Stimulated activated CD8-positive, alpha-beta memory T cell treated with anti-CD3 and anti-CD28 coated beads, Interleukin-15, amount 100 ng/mL, for 1 hour (primary cell): ENCODE data around the gene ADAMTS10.
"Not testable (repeated sequence)": the region's sequence is repeated elsewhere in the genome, so short reads cannot be mapped to it uniquely, and the experiment has no call there.

Experiments used
- DNase-seq: peaks from one replicate; pipeline ENCODE4 v3.0.0-alpha.2; 2020; ENCODE audit warnings: low read depth

ADAMTS10 gene

DNA sequence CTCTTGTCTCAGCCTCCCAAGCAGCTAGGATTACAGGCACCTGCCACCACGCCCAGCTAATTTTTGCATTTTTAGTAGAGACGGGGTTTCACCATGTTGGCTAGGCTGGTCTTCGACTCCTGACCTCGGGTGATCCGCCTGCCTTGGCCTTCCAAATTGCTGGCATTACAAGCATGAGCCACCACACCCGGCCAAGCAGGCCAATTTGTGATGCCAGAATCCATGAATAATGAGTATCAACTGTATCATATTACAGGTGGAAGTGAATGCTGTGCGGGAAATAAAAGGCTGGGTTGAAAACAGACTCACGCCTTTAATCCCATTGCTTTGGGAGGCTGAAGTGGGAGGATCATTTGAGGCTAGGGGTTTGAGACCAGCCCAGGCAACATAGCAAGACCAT, 16.3 kb upstream of the ADAMTS10 start:
- no peak for DNase-seq

DNA sequence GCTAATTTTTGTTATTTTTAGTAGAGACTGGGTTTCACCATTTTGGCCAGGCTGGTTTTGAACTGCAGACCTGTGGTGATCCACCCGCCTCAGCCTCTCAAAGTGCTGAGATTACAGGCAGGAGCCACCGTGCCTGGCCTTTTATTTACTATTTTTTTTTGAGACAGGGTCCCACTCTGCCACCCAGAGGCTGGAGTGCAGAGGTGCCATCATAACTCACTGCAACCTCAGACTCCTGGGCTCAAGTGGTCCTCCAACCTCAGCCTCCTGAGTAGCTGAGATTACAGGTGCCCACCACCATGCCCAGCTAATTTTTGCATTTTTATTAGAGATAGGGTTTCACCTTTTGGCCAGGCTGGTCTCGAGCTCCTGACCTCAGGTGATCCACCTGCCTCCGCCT, 12.4 kb upstream of the ADAMTS10 start:
- not testable (repeated sequence) for DNase-seq

DNA sequence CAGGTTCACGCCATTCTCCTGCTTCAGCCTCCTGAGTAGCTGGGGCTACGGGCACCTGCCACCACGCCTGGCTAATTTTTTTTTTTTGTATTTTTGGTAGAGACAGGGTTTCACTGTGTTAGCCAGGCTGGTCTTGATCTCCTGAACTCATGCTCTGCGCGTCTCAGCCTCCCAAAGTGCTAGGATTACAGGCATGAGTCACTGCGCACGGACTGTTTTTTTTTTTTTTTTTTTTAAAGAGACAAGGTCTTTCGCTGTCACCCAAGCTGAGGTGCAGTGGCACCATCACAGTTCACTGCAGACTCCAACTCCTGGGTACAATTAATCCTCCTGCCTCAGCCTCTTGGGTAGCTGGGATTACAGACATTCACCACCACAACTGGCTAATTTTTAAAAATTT, 8.2 kb upstream of the ADAMTS10 start:
- no peak for DNase-seq

DNA sequence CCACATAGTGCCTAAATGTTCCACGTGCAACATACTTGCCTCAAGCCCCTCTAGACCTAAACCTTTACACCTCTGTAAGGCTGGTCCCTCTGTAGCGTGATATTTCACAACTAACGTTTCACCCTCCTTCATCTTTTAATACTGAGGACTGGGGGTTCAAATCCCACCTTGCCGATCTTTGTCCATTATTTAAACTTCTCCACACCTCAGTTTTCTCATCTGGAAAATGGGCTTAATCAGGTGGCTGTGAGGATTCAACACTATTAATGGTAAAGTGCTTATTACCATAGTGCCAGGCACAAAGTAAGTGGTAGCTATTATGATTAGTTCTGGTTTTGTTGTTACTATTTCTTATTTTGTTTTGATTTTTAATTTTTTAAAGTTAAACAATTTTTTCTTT, 7.5 kb upstream of the ADAMTS10 start:
- no peak for DNase-seq

DNA sequence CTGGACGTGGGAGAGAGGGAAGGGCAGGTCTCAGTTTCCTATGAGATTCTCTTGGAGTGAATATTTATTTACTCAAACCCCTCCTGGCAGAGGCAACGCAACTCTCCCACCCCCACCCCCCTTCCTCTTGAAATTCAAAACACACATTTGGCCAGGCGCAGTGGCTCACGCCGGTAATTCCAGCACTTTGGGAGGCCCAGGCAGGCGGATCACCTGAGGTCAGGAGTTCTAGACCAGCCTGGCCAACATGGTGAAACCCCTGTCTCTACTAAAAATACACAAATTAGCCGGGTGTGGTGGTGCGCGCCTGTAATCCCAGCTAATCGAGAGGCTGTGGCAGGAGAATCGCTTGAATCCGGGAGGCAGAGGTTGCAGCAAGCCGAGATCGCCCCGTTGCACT, 6.8 kb upstream of the ADAMTS10 start:
- DNase-seq, result not testable (repeated sequence)

DNA sequence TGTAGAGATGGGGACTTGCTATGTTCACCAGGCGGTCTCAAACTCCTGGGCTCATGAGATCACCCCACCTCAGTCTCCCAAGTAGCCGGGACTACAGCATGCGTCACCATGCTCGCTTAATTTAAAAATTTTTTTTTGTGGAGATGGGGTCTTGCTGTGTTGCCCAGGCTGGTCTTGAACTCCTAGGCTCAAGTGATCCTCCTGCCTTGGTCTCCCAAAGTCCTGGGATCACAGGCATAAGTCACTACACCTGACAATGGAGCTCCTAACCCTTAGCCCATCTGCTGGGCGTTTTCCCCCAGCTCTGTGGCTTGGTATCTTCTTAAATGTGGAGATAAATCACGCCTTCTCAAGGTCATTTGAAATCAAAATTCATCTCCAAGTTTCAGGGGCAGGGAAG, 6.3 kb upstream of the ADAMTS10 start:
- no peak for DNase-seq

DNA sequence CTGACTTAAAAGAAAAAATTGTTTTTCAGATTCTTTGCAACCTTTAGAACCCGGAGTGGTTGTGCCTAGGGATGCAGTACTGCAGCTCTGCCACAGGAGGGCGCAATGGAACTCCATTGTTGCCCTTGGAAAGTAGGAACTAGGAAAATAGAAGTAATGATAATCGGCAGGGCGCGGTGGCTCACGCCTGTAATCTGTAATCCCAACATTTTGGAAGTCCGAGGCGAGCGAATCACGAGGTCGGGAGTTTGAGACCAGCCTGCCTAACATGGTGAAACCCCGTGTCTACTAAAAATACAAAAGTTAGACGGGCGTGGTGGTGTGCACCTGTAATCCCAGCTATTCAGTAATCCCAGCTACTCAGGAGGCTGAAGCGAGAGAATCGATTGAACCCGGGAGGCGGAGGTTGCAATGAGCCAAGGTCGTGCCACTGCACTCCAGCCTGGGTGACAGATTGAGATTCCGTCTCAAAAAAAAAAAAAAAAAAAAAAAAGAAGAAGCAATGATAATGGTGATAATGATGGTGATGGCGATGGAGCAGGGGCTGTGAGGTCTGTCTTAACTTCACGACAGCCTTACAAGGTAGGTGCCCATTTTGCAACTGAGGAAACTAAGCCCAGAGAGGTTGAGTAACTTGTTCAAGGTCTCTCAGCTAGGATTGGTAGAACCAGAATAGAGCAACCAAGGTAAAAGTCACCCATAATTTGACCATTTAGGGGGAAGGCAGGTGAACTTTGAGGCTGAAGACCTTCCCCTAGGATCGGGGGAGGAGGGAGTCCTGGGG, 5.5 kb upstream of the ADAMTS10 start:
- DNase-seq, result no peak

DNA sequence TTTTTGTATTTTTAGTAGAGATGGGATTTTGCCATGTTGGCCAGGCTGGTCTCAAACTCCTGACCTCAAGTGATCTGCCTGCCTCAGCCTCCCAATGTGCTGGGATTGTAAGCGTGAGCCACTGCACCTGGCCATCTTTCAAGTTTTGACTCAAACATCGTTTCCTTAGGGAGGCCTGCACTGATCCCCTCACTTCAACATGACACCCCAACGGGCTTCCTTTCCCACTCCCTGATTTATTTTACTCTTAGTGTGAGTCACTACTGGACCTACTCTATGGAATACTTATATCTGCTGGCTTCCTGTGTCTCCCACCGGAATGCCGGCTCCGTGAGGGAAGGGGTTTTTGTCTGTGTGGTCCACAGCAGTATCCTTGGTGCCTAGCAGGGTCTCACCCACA, 4.5 kb upstream of the ADAMTS10 start:
- no peak for DNase-seq

DNA sequence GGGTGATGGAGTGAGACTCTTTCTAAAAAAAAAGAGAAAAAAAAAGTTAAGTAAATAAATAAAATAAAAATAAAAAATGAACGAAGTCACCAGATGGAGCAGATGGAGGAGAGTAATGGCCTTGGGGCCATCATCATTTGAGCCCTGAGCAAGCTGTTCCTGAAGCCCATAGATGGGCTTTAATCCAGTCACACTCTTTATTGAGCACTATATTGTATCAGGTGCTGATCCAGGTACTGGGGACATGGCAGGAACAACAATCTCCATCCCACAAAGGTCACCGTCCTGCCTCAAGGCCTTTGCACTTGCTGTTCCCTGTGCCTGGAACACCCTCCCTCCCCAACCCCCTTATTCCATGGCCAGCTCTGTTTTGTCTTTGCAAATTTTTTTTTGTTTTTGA, 3.9 kb upstream of the ADAMTS10 start:
- no peak for DNase-seq

DNA sequence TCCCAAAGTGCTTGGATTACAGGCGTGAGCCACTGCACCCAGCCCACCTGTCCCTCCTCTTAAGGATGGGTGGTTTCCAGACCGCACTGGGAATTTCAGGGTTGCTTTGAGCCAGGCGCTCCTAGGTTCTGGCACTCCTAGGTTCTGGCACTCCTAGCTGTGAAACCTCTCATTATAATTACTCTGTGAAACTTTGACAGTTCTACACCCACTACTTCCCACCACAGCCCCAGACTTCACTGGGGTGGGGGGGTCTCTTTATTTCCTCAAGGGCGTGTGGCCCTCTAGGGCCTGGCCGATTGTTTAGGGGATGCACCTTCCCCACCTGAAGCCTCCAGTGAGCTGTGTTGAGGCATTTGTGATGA, 2.3 kb upstream of the ADAMTS10 start:
- DNase-seq, result no peak

DNA sequence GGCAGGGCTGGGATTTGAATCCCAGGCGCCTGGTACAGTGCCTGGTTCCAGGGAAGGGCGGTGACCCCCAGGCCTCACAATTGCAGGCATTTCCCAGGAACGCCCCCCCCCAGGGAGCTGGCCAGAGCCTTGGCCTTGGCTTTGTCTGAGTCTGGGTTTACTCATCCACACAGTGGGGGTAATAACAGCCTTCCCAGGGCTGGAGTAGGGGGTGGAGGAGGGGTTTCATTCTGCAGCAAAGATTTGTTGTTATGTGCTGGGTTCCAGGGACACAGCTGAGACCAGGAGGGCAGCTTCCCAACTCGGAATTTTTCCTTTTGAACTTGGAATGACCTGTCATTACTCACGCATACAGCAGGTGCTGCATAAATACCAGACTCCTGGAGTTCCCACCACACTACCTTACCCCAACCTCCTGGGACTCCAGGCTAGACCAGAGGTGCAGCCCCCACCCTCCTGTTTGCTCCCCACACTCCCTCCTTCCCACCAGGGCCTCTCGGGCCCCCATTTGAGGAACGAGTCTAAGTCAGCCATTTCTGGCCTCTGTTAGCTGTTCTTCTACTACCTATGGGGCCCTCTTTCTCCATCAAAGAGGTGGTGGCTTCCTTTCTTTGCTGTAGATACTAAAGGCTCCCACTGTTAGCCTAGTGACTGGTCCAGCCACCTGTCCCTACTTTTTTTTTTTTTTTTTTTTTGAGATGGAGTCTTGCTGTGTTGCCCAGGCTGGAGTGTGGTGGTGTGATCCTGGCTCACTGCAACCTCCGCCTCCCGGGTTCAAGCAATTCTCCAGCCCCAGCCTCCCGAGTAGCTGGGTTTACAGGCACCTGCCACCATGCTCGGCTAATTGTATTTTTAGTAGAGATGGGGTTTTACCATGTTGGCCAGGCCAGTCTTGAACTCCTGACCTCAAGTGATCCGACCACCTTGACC, 1.6 kb upstream of the ADAMTS10 start:
- no peak for DNase-seq

DNA sequence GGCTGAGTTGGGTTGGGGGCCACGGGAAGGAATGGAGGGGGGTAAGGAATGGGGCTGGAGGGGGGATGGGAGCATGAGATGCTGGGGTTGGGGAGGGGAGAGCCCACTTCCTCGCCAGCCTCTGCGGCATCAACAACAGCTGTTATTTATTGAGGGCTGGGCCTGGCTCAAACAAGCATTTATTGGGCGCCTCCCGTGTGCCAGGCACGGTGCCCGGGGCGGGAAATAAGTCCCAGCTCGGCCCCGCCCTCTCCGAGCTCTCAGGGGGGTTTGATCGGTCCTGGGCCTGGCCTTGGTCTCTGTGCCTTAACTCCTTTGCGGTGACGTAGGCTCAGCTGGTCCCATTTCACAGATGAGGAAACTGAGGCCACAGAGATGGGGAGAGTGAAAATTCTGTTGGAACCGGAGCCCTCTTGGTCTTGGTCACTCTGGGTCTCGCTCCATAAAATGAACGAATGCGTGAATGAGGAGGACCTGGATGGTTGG, 919 bp upstream of the ADAMTS10 start:
- no peak for DNase-seq

DNA sequence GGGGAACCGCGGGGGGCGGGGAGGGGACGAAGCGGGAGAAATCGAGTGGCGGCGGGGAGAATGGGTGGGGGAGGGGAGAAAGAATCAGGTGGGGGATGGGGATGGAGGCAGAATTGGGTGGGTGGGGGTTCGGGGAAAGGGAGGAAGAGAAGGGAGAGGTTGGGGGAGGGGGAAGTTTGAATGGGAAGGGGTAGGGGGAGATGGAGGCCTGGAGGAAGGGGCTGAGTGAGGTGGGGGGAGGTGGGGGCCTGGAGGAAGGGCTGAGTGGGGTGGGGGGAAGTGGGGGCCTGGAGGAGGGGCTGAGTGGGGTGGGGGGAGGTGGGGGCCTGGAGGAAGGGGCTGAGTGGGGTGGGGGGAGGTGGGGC, 403 bp upstream of the ADAMTS10 start:
- DNase-seq, result no peak

DNA sequence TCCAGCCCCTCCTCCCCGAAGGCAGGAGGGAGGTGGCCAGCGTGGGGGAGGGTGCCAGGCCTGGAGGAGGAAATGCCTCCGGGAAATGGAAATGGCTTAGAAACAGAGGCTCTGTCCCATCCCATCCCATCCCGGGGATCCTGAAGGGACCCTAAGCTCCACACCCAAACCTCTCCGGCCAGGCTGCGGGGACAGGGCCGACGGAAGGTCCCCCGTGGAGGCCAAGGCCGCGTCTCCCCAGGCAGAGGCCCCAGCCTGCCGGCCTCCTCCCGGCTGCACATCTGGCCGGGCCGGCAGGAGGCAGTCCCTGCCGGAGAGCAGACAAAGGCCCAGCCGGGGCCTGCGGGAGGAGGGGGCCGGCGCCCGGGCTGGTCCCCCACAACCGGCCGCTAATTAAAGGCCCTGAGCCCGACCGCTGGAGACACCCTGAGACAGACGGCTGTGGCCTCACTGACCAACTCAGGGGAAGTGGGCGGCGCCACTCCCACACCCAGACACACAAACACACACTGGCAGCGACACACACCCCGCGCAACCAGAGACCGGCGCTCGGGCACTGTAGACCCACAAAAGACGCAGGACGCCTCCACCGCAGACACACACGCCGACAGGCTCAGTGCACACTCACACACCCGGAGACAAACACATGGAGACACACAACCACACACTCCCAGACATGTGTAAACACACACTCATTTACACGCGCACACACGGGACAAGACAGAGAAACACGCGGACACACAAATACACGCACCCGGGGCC, 1.1 kb downstream of the ADAMTS10 start:
- DNase-seq, result no peak

DNA sequence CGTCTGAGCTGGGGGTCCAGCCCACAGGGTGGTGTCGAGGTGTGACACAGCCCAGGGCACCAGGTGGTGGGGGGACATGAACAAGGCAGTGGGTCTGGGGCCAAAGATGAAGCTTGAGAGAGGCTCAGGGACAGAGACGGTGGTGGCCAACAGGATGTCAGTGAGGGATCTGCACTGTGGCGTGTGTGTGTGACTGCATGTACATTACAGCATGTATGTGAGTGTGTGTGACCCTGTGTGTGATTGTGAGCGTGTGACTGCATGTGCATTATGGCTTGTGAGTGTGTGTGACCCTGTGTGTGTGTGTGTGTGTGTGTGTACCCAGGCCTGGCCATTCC, 1.6 kb downstream of the ADAMTS10 start:
- no peak for DNase-seq

DNA sequence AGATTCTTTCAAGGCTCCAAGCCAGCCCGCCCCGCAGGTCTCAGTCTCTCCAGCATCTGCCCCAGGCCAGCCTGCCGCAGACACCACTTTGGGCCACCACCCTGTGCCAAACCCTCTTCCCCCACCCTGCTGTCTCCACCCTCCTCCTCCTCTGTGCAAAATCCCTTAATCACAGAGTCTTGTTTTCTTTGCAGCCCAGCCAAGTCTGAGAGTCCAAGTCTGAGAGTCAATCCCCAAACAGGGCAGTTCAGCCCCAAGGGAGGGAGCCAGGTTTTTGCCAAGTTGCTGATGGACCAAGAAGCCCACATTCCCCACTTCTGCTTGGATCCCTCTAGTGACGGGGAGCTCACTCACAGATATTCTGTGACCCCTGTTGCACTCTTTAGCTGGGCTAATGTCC, 3.1 kb downstream of the ADAMTS10 start:
- no peak for DNase-seq

DNA sequence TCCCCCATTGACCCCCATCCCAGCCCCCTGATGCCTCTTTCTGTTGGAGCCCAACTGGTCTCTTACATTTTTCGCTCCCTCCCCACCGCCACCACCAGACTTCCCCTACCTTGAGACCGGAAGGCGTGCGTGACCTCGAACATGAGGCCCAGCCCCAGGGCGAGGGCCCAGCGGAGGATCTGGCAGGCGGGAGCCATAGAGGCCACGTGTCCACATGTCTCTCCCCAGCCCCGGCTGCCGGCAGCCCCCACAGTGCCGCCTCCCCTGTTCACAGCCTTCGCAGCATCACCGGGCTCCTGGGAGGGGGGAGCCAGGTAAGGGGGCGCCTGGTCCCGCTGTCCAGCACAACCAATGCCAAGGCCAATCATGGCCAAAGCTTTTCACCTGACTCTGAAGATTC, 5.0 kb downstream of the ADAMTS10 start:
- no peak for DNase-seq

DNA sequence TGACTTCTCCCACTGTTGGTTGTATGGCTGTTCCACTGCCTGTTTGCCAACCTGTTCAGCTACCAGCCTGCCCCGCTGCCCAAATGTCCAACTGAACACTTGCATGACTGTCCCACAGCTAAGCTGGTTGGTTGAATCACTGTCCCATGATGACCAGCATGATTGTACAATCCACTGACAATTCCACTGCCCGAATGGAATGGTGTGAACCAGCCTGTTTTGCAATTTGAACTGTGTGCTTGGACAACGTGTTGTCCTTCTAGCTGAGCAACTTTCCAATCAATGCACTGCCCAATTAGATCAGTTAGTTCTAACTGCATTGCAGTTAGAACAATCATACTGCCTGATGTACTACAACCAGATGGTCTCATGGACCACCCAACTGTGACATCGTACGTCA, 8.7 kb downstream of the ADAMTS10 start:
- no peak for DNase-seq

DNA sequence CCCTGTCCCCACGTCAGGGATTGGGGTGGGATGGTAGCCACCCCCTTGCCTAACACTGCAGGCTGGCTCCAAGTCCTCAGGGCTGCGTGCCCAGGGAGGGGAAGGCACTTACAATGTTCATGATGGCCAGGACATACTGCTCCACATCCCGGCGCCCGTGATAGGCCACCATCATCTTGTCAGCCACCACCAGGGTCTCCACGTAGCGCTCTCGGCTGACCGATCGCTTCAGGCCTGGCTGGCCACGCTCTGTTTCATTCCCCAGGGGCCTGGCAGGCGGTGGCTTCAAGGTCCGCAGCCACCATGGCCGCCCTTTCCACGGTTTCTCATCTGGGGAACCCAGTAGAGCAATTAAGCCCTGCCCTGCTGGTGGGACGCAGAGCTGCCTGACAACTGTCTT, 9.7 kb downstream of the ADAMTS10 start:
- no peak for DNase-seq

DNA sequence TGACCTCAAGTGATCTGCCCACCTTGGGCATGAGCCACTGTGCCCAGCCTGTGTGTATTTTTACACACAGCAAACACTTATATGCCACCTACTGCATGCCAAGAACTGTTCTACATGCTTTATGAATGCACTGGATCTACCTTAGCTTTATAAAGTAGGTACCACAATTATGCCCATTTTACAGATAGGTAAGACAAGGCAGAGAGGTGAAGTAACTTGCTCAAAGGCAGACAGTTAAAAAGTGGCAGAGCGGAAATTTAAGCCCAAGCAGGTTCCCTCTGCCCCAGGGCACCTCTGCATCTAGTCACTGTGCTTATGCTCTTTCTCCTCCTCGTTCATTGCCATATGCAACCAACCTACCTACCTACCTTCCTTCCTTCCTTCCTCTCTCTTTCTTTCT, 10.5 kb downstream of the ADAMTS10 start:
- DNase-seq, result no peak

DNA sequence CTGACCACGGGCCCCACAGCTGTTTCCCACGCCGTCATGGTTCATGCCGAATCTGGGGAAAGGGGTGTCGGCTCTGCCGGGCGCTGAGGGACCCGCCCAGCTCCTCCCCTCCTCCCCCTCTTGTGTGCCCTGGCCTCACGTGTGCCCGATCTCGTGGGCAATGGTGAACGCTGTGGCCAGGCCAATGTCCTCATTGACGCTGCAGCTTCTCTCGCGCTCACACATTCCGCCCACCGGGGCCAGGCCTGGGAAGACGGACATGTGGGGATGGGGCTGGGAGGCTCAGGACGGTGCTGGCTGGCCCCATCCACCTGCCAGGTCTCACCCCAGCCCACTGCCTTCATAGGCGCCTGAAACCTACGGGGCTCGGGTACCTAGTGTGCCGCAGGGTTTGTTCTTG, 14.3 kb downstream of the ADAMTS10 start:
- no peak for DNase-seq

DNA sequence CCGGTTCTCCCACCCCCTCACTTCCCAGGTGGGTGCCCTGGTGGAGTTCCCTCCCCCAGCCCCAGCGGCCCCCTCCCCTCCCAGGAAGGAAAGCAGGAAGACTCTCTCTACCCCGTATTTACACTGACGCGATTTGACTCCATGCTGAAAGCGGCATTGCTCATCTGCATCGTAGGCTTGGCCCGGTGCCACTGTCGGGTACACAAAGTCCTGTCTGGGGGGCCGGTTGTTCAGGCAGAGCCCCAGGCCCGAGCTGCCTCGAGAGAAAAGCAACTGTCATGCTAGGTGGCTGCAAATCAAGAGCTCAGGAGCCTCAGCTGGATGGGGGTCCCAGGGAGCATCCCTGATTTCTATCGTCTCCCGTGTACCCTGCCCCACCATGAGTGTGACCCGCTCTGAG, 14.9 kb downstream of the ADAMTS10 start:
- no peak for DNase-seq

DNA sequence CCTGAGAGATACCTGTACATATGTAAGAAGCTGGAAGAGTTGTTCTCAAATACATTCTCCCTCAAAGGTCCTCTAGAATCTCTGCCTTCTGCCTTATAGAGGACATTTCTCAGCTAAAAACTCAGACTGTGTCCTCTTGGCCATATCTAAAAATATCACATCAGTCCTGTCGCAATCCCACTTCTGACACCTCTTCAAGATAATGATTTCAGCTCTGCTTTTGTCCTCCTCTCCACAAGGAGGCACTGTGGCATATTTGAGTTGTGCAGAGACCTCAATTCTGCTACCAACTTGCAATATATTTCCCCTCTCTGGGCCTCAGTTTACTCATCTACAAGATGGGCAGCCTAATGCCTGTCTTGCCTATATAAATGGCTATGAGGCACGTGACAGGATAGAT, 16.6 kb downstream of the ADAMTS10 start:
- DNase-seq, result no peak
